IPS-18a (cell line): ENCODE data around the gene EPC2.

ENCODE experiments used
- H3K27ac ChIP-seq: one replicate; pipeline ENCODE4 v1.5.1; 2013; ENCODE audit warnings: low read length
- H3K27me3 ChIP-seq: one replicate; pipeline ENCODE4 v1.6.1; 2013; ENCODE audit warnings: mild to moderate bottlenecking, low read length; ENCODE audit not compliant: control insufficient read depth, insufficient read depth
- H3K36me3 ChIP-seq: one replicate; pipeline ENCODE4 v1.6.1; 2013; ENCODE audit warnings: low read depth, low read length; ENCODE audit not compliant: control insufficient read depth
- H3K4me1 ChIP-seq: one replicate; pipeline ENCODE4 v1.6.1; 2013; ENCODE audit warnings: low read depth, low read length; ENCODE audit not compliant: control insufficient read depth
- H3K4me3 ChIP-seq: one replicate; pipeline ENCODE4 v1.5.1; 2013; ENCODE audit warnings: low read length
- H3K9ac ChIP-seq: one replicate; pipeline ENCODE4 v1.6.1; 2013; ENCODE audit warnings: mild to moderate bottlenecking, low read length, moderate library complexity
- H3K9me3 ChIP-seq: one replicate; pipeline ENCODE4 v1.6.1; 2013; ENCODE audit warnings: low read depth, low read length; ENCODE audit not compliant: control insufficient read depth

EPC2 gene

GRCh38 chr2:148615381-148615841 is 29.1 kb upstream of the EPC2 start:
- H3K27me3 ChIP-seq = no peaks in the 10 kb centered on the region
- H3K9ac ChIP-seq = no peak overlapping the region
- no peaks in the 10 kb centered on the region for H3K36me3 ChIP-seq
- H3K27ac ChIP-seq = no peak overlapping the region
- no peak overlapping the region for H3K4me3 ChIP-seq
- peaks cover 24% of the 10 kb centered on the region for H3K4me1 ChIP-seq
- H3K9me3 ChIP-seq = no peaks in the 10 kb centered on the region

- Histone ChIP-seq H3K36me3 (no peaks in the 10 kb centered on the region), H3K4me1 (peaks cover 24% of the 10 kb centered on the region), H3K27me3 (no peaks in the 10 kb centered on the region), H3K27ac (no peak overlapping the region), H3K9ac (no peak overlapping the region), H3K9me3 (no peaks in the 10 kb centered on the region), H3K4me3 (no peak overlapping the region)
These were observed 27.9 kb upstream of the EPC2 start for GRCh38 chr2:148616662-148617061.

GRCh38 chr2:148617219-148617618 is 27.3 kb upstream of the EPC2 start:
- H3K27me3 ChIP-seq = no peaks in the 10 kb centered on the region
- H3K27ac ChIP-seq = no peak overlapping the region
- no peaks in the 10 kb centered on the region for H3K36me3 ChIP-seq
- H3K9ac ChIP-seq = no peak overlapping the region
- H3K9me3 ChIP-seq = no peaks in the 10 kb centered on the region
- peaks cover 24% of the 10 kb centered on the region for H3K4me1 ChIP-seq
- no peak overlapping the region for H3K4me3 ChIP-seq

- Histone ChIP-seq H3K9me3 (no peaks in the 10 kb centered on the region), H3K4me3 (no peak overlapping the region), H3K27ac (no peak overlapping the region), H3K36me3 (no peaks in the 10 kb centered on the region), H3K4me1 (peaks cover 13% of the 10 kb centered on the region), H3K27me3 (no peaks in the 10 kb centered on the region), H3K9ac (no peak overlapping the region)
These were observed 24.9 kb upstream of the EPC2 start for GRCh38 chr2:148619560-148620195.

GRCh38 chr2:148622366-148622765 is 22.2 kb upstream of the EPC2 start:
- Histone ChIP-seq H3K27ac (no peak overlapping the region), H3K4me1 (no peaks in the 10 kb centered on the region), H3K27me3 (no peaks in the 10 kb centered on the region), H3K9me3 (no peaks in the 10 kb centered on the region), H3K36me3 (no peaks in the 10 kb centered on the region), H3K9ac (no peak overlapping the region), H3K4me3 (no peak overlapping the region)

- Histone ChIP-seq H3K27ac (no peak overlapping the region), H3K9ac (no peak overlapping the region), H3K36me3 (no peaks in the 10 kb centered on the region), H3K4me1 (no peaks in the 10 kb centered on the region), H3K4me3 (no peak overlapping the region), H3K27me3 (no peaks in the 10 kb centered on the region), H3K9me3 (no peaks in the 10 kb centered on the region)
These were observed 21.5 kb upstream of the EPC2 start for GRCh38 chr2:148623086-148623485.

GRCh38 chr2:148627224-148627623 is 17.3 kb upstream of the EPC2 start:
- no peaks in the 10 kb centered on the region for H3K27me3 ChIP-seq
- H3K9ac ChIP-seq = no peak overlapping the region
- no peak overlapping the region for H3K4me3 ChIP-seq
- H3K9me3 ChIP-seq = no peaks in the 10 kb centered on the region
- no peaks in the 10 kb centered on the region for H3K4me1 ChIP-seq
- H3K27ac ChIP-seq = no peak overlapping the region
- H3K36me3 ChIP-seq = no peaks in the 10 kb centered on the region

- Histone ChIP-seq H3K9ac (no peak overlapping the region), H3K27me3 (no peaks in the 10 kb centered on the region)
These were observed 9.8 kb upstream of the EPC2 start for GRCh38 chr2:148634749-148635148.

GRCh38 chr2:148638543-148638942 is 6.0 kb upstream of the EPC2 start:
- no peaks in the 10 kb centered on the region for H3K36me3 ChIP-seq
- H3K27me3 ChIP-seq = peaks cover 9% of the 10 kb centered on the region
- H3K4me3 ChIP-seq = no peak overlapping the region
- no peaks in the 10 kb centered on the region for H3K9me3 ChIP-seq
- no peak overlapping the region for H3K9ac ChIP-seq
- H3K27ac ChIP-seq = no peak overlapping the region
- peaks cover 8% of the 10 kb centered on the region for H3K4me1 ChIP-seq

More at GRCh38 chr2:148634749-148635148, 9.8 kb upstream of the EPC2 start:
- no peaks in the 10 kb centered on the region for H3K36me3 ChIP-seq
- no peak overlapping the region for H3K4me3 ChIP-seq
- no peaks in the 10 kb centered on the region for H3K9me3 ChIP-seq
- H3K4me1 ChIP-seq = no peaks in the 10 kb centered on the region
- H3K27ac ChIP-seq = no peak overlapping the region

- H3K9me3 ChIP-seq = no peaks in the 10 kb centered on the region
- H3K4me3 ChIP-seq = no peak overlapping the region
- H3K9ac ChIP-seq = no peak overlapping the region
- H3K36me3 ChIP-seq = no peaks in the 10 kb centered on the region
- peaks cover 13% of the 10 kb centered on the region for H3K27me3 ChIP-seq
- no peak overlapping the region for H3K27ac ChIP-seq
- peaks cover 11% of the 10 kb centered on the region for H3K4me1 ChIP-seq
These were observed 3.8 kb upstream of the EPC2 start for GRCh38 chr2:148640767-148641166.

- no peak overlapping the region for H3K9ac ChIP-seq
- H3K4me1 ChIP-seq = peaks cover 11% of the 10 kb centered on the region
- no peaks in the 10 kb centered on the region for H3K9me3 ChIP-seq
- no peak overlapping the region for H3K27ac ChIP-seq
- peaks cover 13% of the 10 kb centered on the region for H3K27me3 ChIP-seq
- no peaks in the 10 kb centered on the region for H3K36me3 ChIP-seq
- H3K4me3 ChIP-seq = no peak overlapping the region
These were observed 2.3 kb upstream of the EPC2 start for GRCh38 chr2:148642112-148642744.

GRCh38 chr2:148642891-148643416 is 1.6 kb upstream of the EPC2 start:
- peaks cover 11% of the 10 kb centered on the region for H3K4me1 ChIP-seq
- no peak overlapping the region for H3K9ac ChIP-seq
- H3K4me3 ChIP-seq = peak overlapping the region; percentile 95
- no peak overlapping the region for H3K27ac ChIP-seq
- no peaks in the 10 kb centered on the region for H3K9me3 ChIP-seq
- no peaks in the 10 kb centered on the region for H3K36me3 ChIP-seq
- H3K27me3 ChIP-seq = peaks cover 13% of the 10 kb centered on the region
